ENCODE data around the gene IL17RA.

The IL17RA gene

GRCh38 chr22:17107547-17107810 is 22.7 kb downstream of the IL17RA start:
- DNase-seq, result no peak

- DNase-seq, result no peak
Observed at GRCh38 chr22:17108256-17109112, 23.7 kb downstream of the IL17RA start.

- no peak for DNase-seq
Observed at GRCh38 chr22:17109113-17109865, 24.5 kb downstream of the IL17RA start.

- DNase-seq, result no peak
Observed at GRCh38 chr22:17109976-17110375, 25.2 kb downstream of the IL17RA start.

- DNase-seq, result no peak
Observed at GRCh38 chr22:17110791-17111550, 26.2 kb downstream of the IL17RA start.

GRCh38 chr22:17112491-17113042 is 27.8 kb downstream of the IL17RA start:
- DNase-seq, result no peak

- DNase-seq, result no peak
Observed at GRCh38 chr22:17113600-17113999, 28.8 kb downstream of the IL17RA start.

- no peak for DNase-seq
Observed at GRCh38 chr22:17114173-17114897, 29.5 kb downstream of the IL17RA start.

GRCh38 chr22:17114898-17115235 is 30.1 kb downstream of the IL17RA start:
- no peak for DNase-seq

- DNase-seq, result no peak
Observed at GRCh38 chr22:17115236-17115635, 30.4 kb downstream of the IL17RA start.

GRCh38 chr22:17115945-17116565 is 31.3 kb downstream of the IL17RA start:
- DNase-seq, result no peak

GRCh38 chr22:17116572-17117330 is 32.0 kb downstream of the IL17RA start:
- peak; percentile 65 for DNase-seq

- DNase-seq, result no peak
Observed at GRCh38 chr22:17117400-17117799, 32.6 kb downstream of the IL17RA start.

- no peak for DNase-seq
Observed at GRCh38 chr22:17117890-17118289, 33.1 kb downstream of the IL17RA start.

GRCh38 chr22:17118342-17118741 is 33.5 kb downstream of the IL17RA start:
- no peak for DNase-seq

GRCh38 chr22:17119481-17120202 is 34.8 kb downstream of the IL17RA start:
- DNase-seq, result peak; percentile 67

- peak; percentile 68 for DNase-seq
Observed at GRCh38 chr22:17120281-17120680, 35.5 kb downstream of the IL17RA start.

GRCh38 chr22:17120711-17121232 is 36.0 kb downstream of the IL17RA start:
- peak; percentile 69 for DNase-seq

GRCh38 chr22:17121233-17122195 is 36.7 kb downstream of the IL17RA start, which contains the start of gene TMEM121B:
Gene TMEM121B (minus strand): TSS chr22:17121360. CDS start chr22:17121127, 233 bp downstream.
- peak; percentile 92 for DNase-seq

Data from retina (tissue), 1 donor.